Endothelial cell of umbilical vein (primary cell): Measurements from ENCODE around the gene PASK.

ENCODE experiments used
- CTCF ChIP-seq, 2 donors: IDR thresholded peaks; 1 replicate in 1 of 2; 2 replicates in 1 of 2; pipeline ENCODE4 v1.5.1; 2011; ENCODE audit warnings: low read length in 2 of 2, mild to moderate bottlenecking in 2 of 2, moderate library complexity in 2 of 2, control low read depth in 1 of 2, inconsistent platforms in 1 of 2, low read depth in 1 of 2; ENCODE audit not compliant: insufficient read depth in 1 of 2; ENCODE audit errors: extremely low read depth in 1 of 2
- EZH2 ChIP-seq: IDR thresholded peaks from 2 replicates; pipeline ENCODE4 v1.6.1; 2012; ENCODE audit warnings: borderline replicate concordance, low read depth, mild to moderate bottlenecking, moderate library complexity, low read length, inconsistent platforms; ENCODE audit not compliant: severe bottlenecking
- FOS ChIP-seq: IDR thresholded peaks from 2 replicates; pipeline ENCODE4 v1.6.1; 2011; ENCODE audit warnings: mild to moderate bottlenecking, low read length, moderate library complexity, borderline replicate concordance; ENCODE audit not compliant: insufficient read depth
- GATA2 ChIP-seq: IDR thresholded peaks from 2 replicates; pipeline ENCODE4 v1.7.0; 2011; ENCODE audit warnings: low read depth, mild to moderate bottlenecking, moderate library complexity, mixed read lengths, low read length; ENCODE audit not compliant: insufficient read length, insufficient read depth
- JUN ChIP-seq: IDR thresholded peaks from 2 replicates; pipeline ENCODE4 v1.6.1; 2011; ENCODE audit warnings: borderline replicate concordance, low read depth; ENCODE audit not compliant: insufficient read length, insufficient read depth
- MYC ChIP-seq: IDR thresholded peaks from one replicate; pipeline ENCODE4 v1.6.1; 2011; ENCODE audit warnings: mild to moderate bottlenecking, low read depth, low read length
- POLR2A ChIP-seq: IDR thresholded peaks from 2 replicates; pipeline ENCODE4 v1.6.1; 2012; ENCODE audit warnings: low read depth, mild to moderate bottlenecking, control low read depth, low read length
- POLR2AphosphoS5 ChIP-seq: IDR thresholded peaks from 2 replicates; pipeline ENCODE4 v1.6.1; 2012; ENCODE audit warnings: low read depth, mild to moderate bottlenecking, control low read depth, low read length, moderate library complexity; ENCODE audit not compliant: insufficient read depth
- TF ChIP-seq, protein P1 (sequence below): IDR thresholded peaks from 2 replicates; pipeline ENCODE4 v1.6.1; 2011; ENCODE audit not compliant: insufficient read depth, insufficient read length

DNA sequence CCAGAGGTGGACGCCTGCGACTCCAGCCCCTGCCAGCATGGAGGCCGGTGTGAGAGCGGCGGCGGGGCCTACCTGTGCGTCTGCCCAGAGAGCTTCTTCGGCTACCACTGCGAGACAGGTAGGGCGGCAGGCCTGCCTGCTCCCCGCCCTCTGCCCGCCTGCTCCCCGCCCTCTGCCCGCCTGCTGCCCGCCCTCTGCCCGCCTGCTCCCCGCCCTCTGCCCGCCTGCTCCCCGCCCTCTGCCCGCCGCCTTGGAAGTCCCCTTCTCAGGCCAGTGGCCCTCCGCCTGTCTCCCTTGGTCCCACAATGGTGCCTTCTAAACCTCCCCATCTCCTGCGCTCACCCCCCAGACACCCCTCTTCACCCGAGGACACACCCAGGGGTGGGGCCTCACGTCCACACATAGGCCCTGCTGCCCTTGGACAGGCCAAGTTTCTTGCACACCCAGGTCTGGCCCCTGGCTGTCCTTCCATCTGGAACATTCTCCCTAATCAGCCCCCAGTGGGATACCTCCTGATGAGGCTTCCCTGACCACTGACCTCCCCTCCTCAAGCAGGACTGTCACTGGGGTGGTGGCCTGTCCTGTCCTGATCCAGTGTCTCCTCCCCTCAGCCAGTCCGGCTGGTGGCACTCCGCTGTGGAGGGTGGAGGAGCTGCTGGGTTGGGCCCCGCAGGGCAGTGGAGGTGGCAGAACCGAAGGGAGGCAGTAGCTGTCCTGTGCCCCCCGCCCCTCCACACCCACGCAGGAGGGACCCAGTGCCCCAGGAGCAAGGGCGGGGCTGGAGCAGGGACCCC lies 85.1 kb downstream of the PASK start:
- TF ChIP-seq CTCF (IDR thresholded peaks at IDR 0.05; ENCODE audit: extremely low read depth in 1 of 2, insufficient read depth in 1 of 2, low read depth in 1 of 2, low read length in 2 of 2) = no peak
- TF ChIP-seq POLR2A = no peak
- no peak for TF ChIP-seq POLR2AphosphoS5
- TF ChIP-seq EZH2 = no peak
- TF ChIP-seq JUN = no peak
- TF ChIP-seq GATA2 = no peak
- TF ChIP-seq MYC = no peak
- TF ChIP-seq, protein P1, sequence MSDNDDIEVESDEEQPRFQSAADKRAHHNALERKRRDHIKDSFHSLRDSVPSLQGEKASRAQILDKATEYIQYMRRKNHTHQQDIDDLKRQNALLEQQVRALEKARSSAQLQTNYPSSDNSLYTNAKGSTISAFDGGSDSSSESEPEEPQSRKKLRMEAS = no peak
- TF ChIP-seq FOS = no peak
